Right lobe of liver (tissue), 6 donors: Measurements from ENCODE around the gene RSF1. TPM values are rescaled to one million over a fixed set of nuclear protein-coding genes. Genes with fewer than 3 reads are reported as not detected.
A peak's percentile ranks its signal among the peaks of the same experiment; 100 is the strongest.

Experiments
- ATAC-seq, 4 donors: fragments of 200-7000 bp; cut with Tn5 transposase; one replicate each; pipeline ENCODE4 v1.9.1; 2020; ENCODE audit warnings: mild to moderate bottlenecking in 4 of 4, moderate library complexity in 4 of 4
- DNase-seq, 3 donors: peaks; one replicate each; pipeline ENCODE4 v3.0.0-alpha.2; 2020
- H3K27ac ChIP-seq, 3 donors: fragments of 200-600 bp; one replicate each; pipeline ENCODE4 v1.8.0; 2022
- H3K27me3 ChIP-seq, 2 donors: fragments of 200-600 bp; one replicate each; pipeline ENCODE4 v1.8.0; 2022
- H3K36me3 ChIP-seq, 4 donors: fragments of 200-600 bp; sonication (generic) in 1 of 4; one replicate each; pipeline versions ENCODE4 v1.5.1 to v1.8.0; 2017 to 2022; ENCODE audit warnings: control low read depth in 1 of 4
- H3K4me1 ChIP-seq, 4 donors: fragments of 200-600 bp; sonication (generic) in 1 of 4; one replicate each; pipeline versions ENCODE4 v1.5.1 to v1.8.0; 2017 to 2022; ENCODE audit warnings: control low read depth in 1 of 4
- H3K4me3 ChIP-seq, 3 donors: fragments of 200-600 bp; one replicate each; pipeline ENCODE4 v1.8.0; 2022
- H3K9me3 ChIP-seq, 4 donors: fragments of 200-600 bp; sonication (generic) in 1 of 4; one replicate each; pipeline versions ENCODE4 v1.5.1 to v1.8.0; 2017 to 2022; ENCODE audit warnings: control low read depth in 1 of 4
- POLR2A ChIP-seq: fragments of 450-650 bp; IDR thresholded peaks from one replicate; pipeline ENCODE4 v1.6.1; 2017; ENCODE audit warnings: antibody characterized with exemption, mild to moderate bottlenecking
- WGBS: methylation state at CpG from one replicate; pipeline ENCODE4 v1.1.6; 2018; ENCODE audit warnings: low coverage, low lambda C conversion rate; ENCODE audit not compliant: insufficient coverage; ENCODE audit errors: missing lambda C conversion rate; 5-methylcytosine and 5-hydroxymethylcytosine counted together
- intact Hi-C, 2 donors: fragments of 100-400 bp; cut with DNase I; formaldehyde crosslinking; loops; one replicate each; pipeline versions ENCODE4 v1.11.2 to v1.14.1; 2022
- total RNA-seq, 6 experiments: library from RNA; depleted of rRNA in 2 of 6; stranded (reverse); fragments of >200 nt in 2 of 6; fragmentation: NEBNext Ultra II Directional in 3 of 6; extraction: Animal tissue kit (Norgen Biotek cat#: 25700) in 3 of 6; gene quantifications; one replicate each; pipeline versions ENCODE4 v1.1.0 to v1.2.4, GENCODE V29; 2016 to 2023
- TF ChIP-seq, protein P1 (sequence below), 4 donors: fragments of 200-600 bp in 3 of 4; fragments of 450-650 bp in 1 of 4; IDR thresholded peaks; one replicate each; pipeline versions ENCODE4 v1.5.1 to v1.8.0; 2016 to 2022; ENCODE audit warnings: antibody characterized with exemption in 4 of 4, mild to moderate bottlenecking in 2 of 4
- donor health status: DM: no; HTN: yes; CAD: no.
- donor health status: DM: no; HTN: no; CAD: no.
- donor health status: DM: no; HTN: no; CAD: no.
- donor health status: DM: no; HTN: yes; CAD: no.
- donor health status: DM: no; HTN: yes; CAD: no.

RSF1 gene
- total RNA-seq, 6 experiments from 2014 or later = 8.4 to 23.0 (median 20.6) TPM

DNA sequence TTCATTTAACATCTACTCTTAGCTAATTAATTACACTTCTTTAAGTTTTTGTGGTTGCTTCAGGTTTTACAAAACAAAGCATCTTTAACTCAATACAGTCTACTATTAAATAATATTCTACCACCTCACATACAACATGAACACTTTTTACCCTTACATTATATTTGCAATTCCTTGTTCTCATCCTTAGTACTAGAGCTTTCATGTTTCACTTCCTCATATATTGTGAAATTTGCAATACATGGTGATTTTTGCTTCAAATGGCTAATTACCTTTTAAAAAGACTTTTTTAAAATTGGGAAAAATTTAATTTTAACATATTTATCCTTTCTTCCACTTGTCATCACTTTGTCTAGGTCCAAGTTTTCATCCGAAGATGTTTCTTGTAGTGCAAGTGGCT, 37.5 kb downstream of the RSF1 start:
- no peaks in the 10 kb centered on the region for H3K27me3 ChIP-seq
- no peak overlapping the region for H3K4me3 ChIP-seq
- intact Hi-C loops = no loop called here
- 100% methylated on average over 1 of the region's 1 CpG for WGBS
- no peak overlapping the region for H3K27ac ChIP-seq
- peaks cover 0 to 15% (median 2%) of the 10 kb centered on the region in 4 donors for H3K4me1 ChIP-seq
- DNase-seq (no peak), ATAC-seq (no peak)
- no peaks in the 10 kb centered on the region for H3K9me3 ChIP-seq
- TF ChIP-seq POLR2A = no peak
- TF ChIP-seq, protein P1, sequence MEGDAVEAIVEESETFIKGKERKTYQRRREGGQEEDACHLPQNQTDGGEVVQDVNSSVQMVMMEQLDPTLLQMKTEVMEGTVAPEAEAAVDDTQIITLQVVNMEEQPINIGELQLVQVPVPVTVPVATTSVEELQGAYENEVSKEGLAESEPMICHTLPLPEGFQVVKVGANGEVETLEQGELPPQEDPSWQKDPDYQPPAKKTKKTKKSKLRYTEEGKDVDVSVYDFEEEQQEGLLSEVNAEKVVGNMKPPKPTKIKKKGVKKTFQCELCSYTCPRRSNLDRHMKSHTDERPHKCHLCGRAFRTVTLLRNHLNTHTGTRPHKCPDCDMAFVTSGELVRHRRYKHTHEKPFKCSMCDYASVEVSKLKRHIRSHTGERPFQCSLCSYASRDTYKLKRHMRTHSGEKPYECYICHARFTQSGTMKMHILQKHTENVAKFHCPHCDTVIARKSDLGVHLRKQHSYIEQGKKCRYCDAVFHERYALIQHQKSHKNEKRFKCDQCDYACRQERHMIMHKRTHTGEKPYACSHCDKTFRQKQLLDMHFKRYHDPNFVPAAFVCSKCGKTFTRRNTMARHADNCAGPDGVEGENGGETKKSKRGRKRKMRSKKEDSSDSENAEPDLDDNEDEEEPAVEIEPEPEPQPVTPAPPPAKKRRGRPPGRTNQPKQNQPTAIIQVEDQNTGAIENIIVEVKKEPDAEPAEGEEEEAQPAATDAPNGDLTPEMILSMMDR (IDR thresholded peaks at IDR 0.05) = no peak
- H3K36me3 ChIP-seq = no peaks in the 10 kb centered on the region

DNA sequence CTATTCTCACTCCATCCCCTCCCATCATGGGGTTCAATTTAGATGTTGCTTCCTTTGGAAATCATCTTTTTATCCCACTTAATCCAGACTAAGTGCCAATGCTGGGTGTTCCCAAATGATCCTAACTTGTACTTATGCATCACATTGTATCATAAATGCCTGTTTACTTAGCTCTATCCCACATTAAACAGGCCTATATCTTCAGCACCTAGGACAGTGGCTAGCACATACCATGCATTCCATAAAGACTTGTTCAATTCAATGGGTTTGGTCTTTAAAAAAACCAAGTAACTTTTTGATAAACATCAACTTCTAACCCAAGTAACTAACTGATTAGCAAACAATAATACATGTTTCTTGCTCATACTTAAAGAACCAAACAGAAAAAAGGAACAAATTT, 40.6 kb downstream of the RSF1 start:
- Histone ChIP-seq H3K9me3 (no peaks in the 10 kb centered on the region), H3K27ac (no peak overlapping the region), H3K4me1 (peaks cover 0 to 10% (median 1%) of the 10 kb centered on the region in 4 donors), H3K4me3 (no peak overlapping the region), H3K36me3 (no peaks in the 10 kb centered on the region), H3K27me3 (no peaks in the 10 kb centered on the region)
- ATAC-seq (no peak), DNase-seq (no peak)
- no peak for TF ChIP-seq POLR2A
- TF ChIP-seq, protein P1 (IDR thresholded peaks at IDR 0.05) = no peak
- intact Hi-C loops = no loop called here

DNA sequence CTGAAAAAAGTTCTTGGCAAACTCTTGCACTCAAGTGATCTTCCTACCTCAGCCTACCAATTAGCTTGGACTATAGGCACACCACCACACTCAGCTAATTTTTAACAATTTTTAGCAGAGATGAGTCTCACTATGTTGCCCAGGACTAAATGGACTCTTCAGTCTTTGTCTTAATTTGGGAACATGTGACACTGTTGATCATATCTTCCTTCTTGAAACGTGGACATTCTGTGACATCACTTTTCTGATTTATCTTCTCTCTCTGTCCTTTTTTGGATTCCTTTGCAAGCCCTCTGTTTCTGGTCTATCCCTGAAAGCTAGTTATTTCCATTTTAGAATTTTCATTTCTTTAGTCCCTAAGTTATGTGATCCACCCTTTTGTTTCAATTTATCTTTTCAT, 42.0 kb downstream of the RSF1 start:
- H3K4me1 ChIP-seq = no peaks in the 10 kb centered on the region
- no peak for ATAC-seq
- no peak overlapping the region for H3K4me3 ChIP-seq
- no peak overlapping the region for H3K27ac ChIP-seq
- TF ChIP-seq POLR2A = no peak
- TF ChIP-seq, protein P1 (IDR thresholded peaks at IDR 0.05) = no peak
- no peaks in the 10 kb centered on the region for H3K9me3 ChIP-seq
- no peaks in the 10 kb centered on the region for H3K27me3 ChIP-seq
- no peaks in the 10 kb centered on the region for H3K36me3 ChIP-seq
- intact Hi-C loops = no loop called here
- no peak for DNase-seq
- WGBS = 47% methylated on average over 1 of the region's 1 CpG

DNA sequence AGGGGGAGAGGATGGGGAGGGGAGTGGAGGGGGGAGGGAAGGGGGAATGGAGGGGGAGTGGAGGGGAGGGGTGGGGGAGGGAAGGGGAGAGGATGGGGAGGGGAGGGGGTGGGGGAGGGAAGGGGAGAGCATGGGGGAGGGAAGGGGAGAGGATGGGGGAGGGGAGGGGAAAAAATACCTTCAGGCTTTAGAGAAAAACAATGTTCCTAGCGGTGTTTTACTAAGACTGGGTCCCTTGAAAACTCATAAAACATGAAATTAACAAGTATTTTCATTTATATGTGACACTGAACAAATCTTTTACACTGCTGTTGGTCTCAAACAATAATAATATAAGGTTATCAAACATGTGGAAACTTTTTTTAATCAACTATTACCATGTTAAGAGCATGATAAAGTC, 42.4 kb downstream of the RSF1 start:
- H3K4me1 ChIP-seq = no peaks in the 10 kb centered on the region
- no peaks in the 10 kb centered on the region for H3K36me3 ChIP-seq
- H3K27me3 ChIP-seq = no peaks in the 10 kb centered on the region
- WGBS = 100% methylated on average over 1 of the region's 1 CpG
- no peak for ATAC-seq
- no peak for DNase-seq
- no peak overlapping the region for H3K27ac ChIP-seq
- TF ChIP-seq POLR2A = no peak
- TF ChIP-seq, protein P1 (IDR thresholded peaks at IDR 0.05) = no peak
- H3K9me3 ChIP-seq = no peaks in the 10 kb centered on the region
- intact Hi-C loops = no loop called here
- no peak overlapping the region for H3K4me3 ChIP-seq

DNA sequence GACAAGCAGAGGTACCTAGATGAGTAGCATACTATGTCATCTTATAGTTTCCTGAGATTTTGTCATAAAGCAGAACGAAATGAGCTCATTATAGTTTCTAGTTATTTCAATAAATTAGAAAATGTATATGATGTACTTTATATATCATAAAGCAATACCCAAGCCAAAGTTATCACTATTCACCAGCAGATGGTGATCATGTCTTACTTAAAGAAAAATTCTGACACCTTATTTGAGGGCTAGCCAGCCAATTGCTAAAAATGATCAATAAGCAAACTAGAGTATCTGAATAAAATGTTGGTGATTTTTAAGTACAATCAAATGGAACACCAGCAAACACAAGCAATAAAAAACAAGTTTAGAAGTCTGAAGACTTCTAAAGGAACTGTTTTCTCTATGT, 44.1 kb downstream of the RSF1 start:
- Histone ChIP-seq H3K4me1 (no peaks in the 10 kb centered on the region), H3K27me3 (no peaks in the 10 kb centered on the region), H3K9me3 (no peaks in the 10 kb centered on the region), H3K4me3 (no peak overlapping the region), H3K27ac (no peak overlapping the region), H3K36me3 (no peaks in the 10 kb centered on the region)
- WGBS = 65% methylated on average over 1 of the region's 1 CpG
- DNase-seq = no peak
- ATAC-seq = no peak
- intact Hi-C loops = no loop called here
- TF ChIP-seq, protein P1 (IDR thresholded peaks at IDR 0.05) = peak; percentile 25 to 44 (median 32)
- TF ChIP-seq POLR2A = no peak
